H1 (cell line): ENCODE results near the gene IGFALS. TPM values are rescaled to one million over a fixed set of nuclear protein-coding genes. Genes with fewer than 3 reads are reported as not detected.

Experiments
- CTCF ChIA-PET: fragments of 300-600 bp; sonication (Branson Sonifier 250); formaldehyde crosslinking; loops from one replicate; lab custom pipeline; 2021; ENCODE audit not compliant: partially characterized antibody; lab: Charles Lee
- POLR2A ChIA-PET: fragments of 300-600 bp; sonication (Branson Sonifier 250); formaldehyde crosslinking; loops from one replicate; lab custom pipeline; 2021; ENCODE audit warnings: inconsistent platforms; ENCODE audit not compliant: partially characterized antibody; lab: Charles Lee
- DNase-seq, 2 experiments: peaks; one replicate each; pipeline versions ENCODE4 v3.0.0 to v3.0.0-alpha.2; 2010 to 2022; ENCODE audit warnings: low spot score in 2 of 2, low read depth in 1 of 2, mixed read lengths in 1 of 2
- FAIRE-seq: peaks from 2 replicates; lab custom pipeline; 2011; peaks lifted over from hg19 to GRCh38; lab: Jason Lieb, UNC
- H2AFZ ChIP-seq: 2 replicates; pipeline ENCODE4 v1.8.1; 2012; ENCODE audit warnings: low read length, inconsistent platforms
- H2AK5ac ChIP-seq: 2 replicates; pipeline ENCODE4 v1.6.1; 2013; ENCODE audit warnings: low read depth, low read length
- H2BK120ac ChIP-seq: replicated peaks from 2 replicates; pipeline ENCODE3; 2013; ENCODE audit warnings: low read depth, low read length, inconsistent platforms
- H2BK12ac ChIP-seq: 2 replicates; pipeline ENCODE4 v1.6.1; 2013; ENCODE audit warnings: low read depth, low read length
- H2BK15ac ChIP-seq: 2 replicates; pipeline ENCODE4 v1.6.1; 2013; ENCODE audit warnings: low read length
- H2BK20ac ChIP-seq: 2 replicates; pipeline ENCODE4 v1.6.1; 2013; ENCODE audit warnings: low read length
- H2BK5ac ChIP-seq: 2 replicates; pipeline ENCODE4 v1.6.1; 2013; ENCODE audit warnings: low read depth, low read length
- H3K14ac ChIP-seq: 2 replicates; pipeline ENCODE4 v1.6.1; 2013; ENCODE audit warnings: inconsistent platforms; ENCODE audit not compliant: insufficient read length
- H3K18ac ChIP-seq: 2 replicates; pipeline ENCODE4 v1.6.1; 2013; ENCODE audit warnings: low read length; ENCODE audit errors: extremely low read depth
- H3K23ac ChIP-seq: 2 replicates; pipeline ENCODE4 v1.6.1; 2013; ENCODE audit warnings: inconsistent platforms; ENCODE audit not compliant: insufficient read length
- H3K23me2 ChIP-seq: 2 replicates; pipeline ENCODE4 v1.6.1; 2013; ENCODE audit warnings: low read depth, low read length
- H3K27ac ChIP-seq: 2 replicates; pipeline ENCODE4 v1.6.1; 2011; ENCODE audit warnings: low read depth, low read length, inconsistent platforms
- H3K27me3 ChIP-seq, 4 experiments: replicated peaks in 1 of 4; 1 replicate in 1 of 4; 2 replicates in 3 of 4; pipeline versions ENCODE4 v1.6.1 to v1.8.1; 2011 to 2013; ENCODE audit warnings: low read length in 3 of 4, mild to moderate bottlenecking in 3 of 4, inconsistent platforms in 2 of 4, mixed read lengths in 2 of 4, moderate library complexity in 1 of 4; ENCODE audit not compliant: control insufficient read depth in 3 of 4, insufficient read depth in 3 of 4; ENCODE audit errors: extremely low read depth in 1 of 4
- H3K36me3 ChIP-seq, 4 experiments: 2 replicates each; pipeline versions ENCODE4 v1.6.1 to v1.8.1; 2011 to 2013; ENCODE audit warnings: mild to moderate bottlenecking in 4 of 4, low read length in 3 of 4, moderate library complexity in 2 of 4, control low read depth in 1 of 4, inconsistent platforms in 1 of 4; ENCODE audit not compliant: insufficient read depth in 4 of 4, control insufficient read depth in 2 of 4
- H3K4ac ChIP-seq: replicated peaks from 2 replicates; pipeline ENCODE3; 2013; ENCODE audit warnings: low read length, low read depth, mixed read lengths, inconsistent platforms; ENCODE audit not compliant: insufficient read length
- H3K4me1 ChIP-seq, 4 experiments: replicated peaks in 1 of 4; 1 replicate in 1 of 4; 2 replicates in 3 of 4; pipeline versions ENCODE4 v1.6.1 to v1.8.1; 2011 to 2013; ENCODE audit warnings: low read length in 3 of 4, inconsistent platforms in 2 of 4, mixed read lengths in 1 of 4; ENCODE audit not compliant: insufficient read depth in 4 of 4, control insufficient read depth in 3 of 4
- H3K4me2 ChIP-seq, 2 experiments: 2 replicates each; pipeline versions ENCODE4 v1.6.1 to v1.8.1; 2011 to 2013; ENCODE audit warnings: low read depth in 2 of 2, low read length in 2 of 2, control low read depth in 1 of 2, inconsistent platforms in 1 of 2, mild to moderate bottlenecking in 1 of 2; ENCODE audit not compliant: insufficient read depth in 1 of 2
- H3K4me3 ChIP-seq, 4 experiments: fragments of 200-600, 300-600 bp in 1 of 4; sonication (generic), shearing (Covaris generic), sonication (Bioruptor Twin) in 1 of 4; 2 replicates each; pipeline versions ENCODE4 v1.5.1 to v1.8.1; 2011 to 2016; ENCODE audit warnings: low read length in 4 of 4, low read depth in 3 of 4, control low read depth in 2 of 4, inconsistent platforms in 2 of 4, mild to moderate bottlenecking in 2 of 4, mixed read lengths in 1 of 4, moderate library complexity in 1 of 4; ENCODE audit not compliant: insufficient read depth in 2 of 4; ENCODE audit errors: extremely low read depth in 1 of 4
- H3K56ac ChIP-seq: replicated peaks from 2 replicates; pipeline ENCODE3; 2013; ENCODE audit warnings: low read depth, mild to moderate bottlenecking, mixed read lengths, low read length, inconsistent platforms; ENCODE audit not compliant: insufficient read length
- H3K79me1 ChIP-seq: 2 replicates; pipeline ENCODE4 v1.6.1; 2013; ENCODE audit warnings: low read depth, low read length, control low read depth
- H3K79me2 ChIP-seq, 2 experiments: 2 replicates each; pipeline versions ENCODE4 v1.6.1 to v1.8.1; 2012 to 2013; ENCODE audit warnings: low read length in 2 of 2, mild to moderate bottlenecking in 2 of 2, inconsistent platforms in 1 of 2; ENCODE audit not compliant: insufficient read depth in 2 of 2, control insufficient read depth in 1 of 2
- H3K9ac ChIP-seq, 4 experiments: replicated peaks in 1 of 4; 1 replicate in 1 of 4; 2 replicates in 3 of 4; pipeline versions ENCODE4 v1.6.1 to v1.8.1; 2011 to 2013; ENCODE audit warnings: low read depth in 3 of 4, low read length in 3 of 4, control low read depth in 2 of 4, mild to moderate bottlenecking in 2 of 4, moderate library complexity in 2 of 4, inconsistent platforms in 1 of 4; ENCODE audit errors: extremely low read depth in 1 of 4
- H3K9me3 ChIP-seq, 2 experiments: 2 replicates each; pipeline versions ENCODE4 v1.6.1 to v1.8.1; 2012 to 2013; ENCODE audit warnings: mild to moderate bottlenecking in 2 of 2, moderate library complexity in 2 of 2, control low read depth in 1 of 2, inconsistent platforms in 1 of 2, low read depth in 1 of 2, low read length in 1 of 2, mixed read lengths in 1 of 2; ENCODE audit not compliant: insufficient read depth in 2 of 2
- H4K20me1 ChIP-seq, 2 experiments: replicated peaks in 1 of 2; 2 replicates each; pipeline versions ENCODE3 to v1.8.1; 2011 to 2013; ENCODE audit warnings: inconsistent platforms in 2 of 2, low read length in 2 of 2, mild to moderate bottlenecking in 1 of 2; ENCODE audit not compliant: insufficient read depth in 2 of 2, control insufficient read depth in 1 of 2
- H4K5ac ChIP-seq: 2 replicates; pipeline ENCODE4 v1.6.1; 2013; ENCODE audit warnings: low read length, low read depth, mixed read lengths, inconsistent platforms; ENCODE audit not compliant: insufficient read length
- H4K8ac ChIP-seq: 2 replicates; pipeline ENCODE4 v1.8.0; 2013; ENCODE audit warnings: mild to moderate bottlenecking, moderate library complexity, low read length, inconsistent platforms; ENCODE audit not compliant: insufficient read depth; ENCODE audit errors: extremely low read depth
- H4K91ac ChIP-seq: replicated peaks from 2 replicates; pipeline ENCODE3; 2013; ENCODE audit warnings: low read length, mixed read lengths, inconsistent platforms; ENCODE audit not compliant: insufficient read length
- ATF3 ChIP-seq: IDR thresholded peaks from 2 replicates; pipeline ENCODE4 v1.6.1; 2011; ENCODE audit warnings: low read depth, mild to moderate bottlenecking, low read length; ENCODE audit not compliant: insufficient read depth
- BRCA1 ChIP-seq: IDR thresholded peaks from 2 replicates; pipeline ENCODE4 v1.6.1; 2012; ENCODE audit warnings: low read depth, low read length, improper control_type of control experiment
- CHD1 ChIP-seq: IDR thresholded peaks from 2 replicates; pipeline ENCODE4 v1.6.1; 2012; ENCODE audit warnings: low read depth, low read length, improper control_type of control experiment
- CHD2 ChIP-seq: IDR thresholded peaks from 2 replicates; pipeline ENCODE4 v1.6.1; 2012; ENCODE audit warnings: low read length, improper control_type of control experiment
- CTBP2 ChIP-seq: IDR thresholded peaks from 2 replicates; pipeline ENCODE4 v1.7.0; 2011; ENCODE audit warnings: borderline replicate concordance, mild to moderate bottlenecking, moderate library complexity, mixed read lengths, low read length; ENCODE audit not compliant: insufficient read depth, insufficient read length
- HDAC6 ChIP-seq: IDR thresholded peaks from one replicate; pipeline ENCODE4 v1.7.1; 2012; ENCODE audit warnings: low read depth, mild to moderate bottlenecking, inconsistent platforms, low read length, moderate library complexity
- KDM5A ChIP-seq: fragments of 200-600 bp; IDR thresholded peaks from 2 replicates; pipeline ENCODE4 v1.7.1; 2012; ENCODE audit warnings: mild to moderate bottlenecking, low read length, inconsistent platforms, mixed read lengths
- NANOG ChIP-seq: IDR thresholded peaks from 2 replicates; pipeline ENCODE4 v1.6.1; 2011; ENCODE audit warnings: low read length, low read depth, mild to moderate bottlenecking, inconsistent platforms; ENCODE audit not compliant: insufficient read depth, poor library complexity, severe bottlenecking
- POLR2A ChIP-seq, 2 experiments: IDR thresholded peaks; 1 replicate in 1 of 2; 2 replicates in 1 of 2; pipeline ENCODE4 v1.6.1; 2011; ENCODE audit warnings: low read depth in 2 of 2, low read length in 2 of 2, mild to moderate bottlenecking in 2 of 2; ENCODE audit errors: control extremely low read depth in 1 of 2
- POLR2AphosphoS5 ChIP-seq: IDR thresholded peaks from 2 replicates; pipeline ENCODE4 v1.6.1; 2011; ENCODE audit warnings: low read depth, low read length
- RBBP5 ChIP-seq: IDR thresholded peaks from 2 replicates; pipeline ENCODE4 v1.7.1; 2012; ENCODE audit warnings: low read depth, mild to moderate bottlenecking, inconsistent platforms, low read length, moderate library complexity, borderline replicate concordance
- SRF ChIP-seq: IDR thresholded peaks from 2 replicates; pipeline ENCODE4 v1.6.1; 2011; ENCODE audit warnings: mild to moderate bottlenecking, low read depth, low read length, moderate library complexity
- TAF1 ChIP-seq: IDR thresholded peaks from 2 replicates; pipeline ENCODE4 v1.6.1; 2011; ENCODE audit warnings: mild to moderate bottlenecking, low read depth, low read length
- TCF12 ChIP-seq: IDR thresholded peaks from 2 replicates; pipeline ENCODE4 v1.6.1; 2011; ENCODE audit warnings: low read depth, mild to moderate bottlenecking, low read length
- WGBS, 2 experiments: shearing (Covaris generic) in 1 of 2; methylation state at CpG; one replicate each; pipeline versions ENCODE4 v1.1.6 to v1.1.7; 2013 to 2015; ENCODE audit warnings: low lambda C conversion rate in 2 of 2, mixed read lengths in 2 of 2, inconsistent platforms in 1 of 2, low coverage in 1 of 2, missing lambda C conversion rate in 1 of 2; ENCODE audit not compliant: insufficient replicate concordance in 2 of 2, insufficient coverage in 1 of 2, insufficient read length in 1 of 2; ENCODE audit errors: extremely low coverage in 1 of 2, missing lambda C conversion rate in 1 of 2; 5-methylcytosine and 5-hydroxymethylcytosine counted together
- polyA plus RNA-seq, 7 experiments: library from polyadenylated mRNA; depleted of rRNA in 3 of 7; stranded (reverse) in 5 of 7; unstranded in 2 of 7; fragments of >200 nt in 5 of 7; fragments of 200-250 nt in 2 of 7; gene quantifications; 1 replicate in 5 of 7; 2 replicates in 1 of 7; 4 replicates in 1 of 7; pipeline versions ENCODE4 v1.2.1 to v1.2.3, GENCODE V29; 2011 to 2013; ENCODE audit warnings: missing spikeins in 2 of 7, mixed read lengths in 2 of 7
- total RNA-seq: library from RNA; stranded (reverse); fragmentation: NEBNext Ultra II Directional; extraction: Animal tissue kit (Norgen Biotek cat#: 25700); gene quantifications from 2 replicates; pipeline ENCODE4 v1.2.1, GENCODE V29; 2021

IGFALS gene
- total and polyA plus RNA-seq, 2 of the 8 experiments (the other 6 are each of a cell fraction or from before 2014, with no cell fraction given), result not detected

DNA sequence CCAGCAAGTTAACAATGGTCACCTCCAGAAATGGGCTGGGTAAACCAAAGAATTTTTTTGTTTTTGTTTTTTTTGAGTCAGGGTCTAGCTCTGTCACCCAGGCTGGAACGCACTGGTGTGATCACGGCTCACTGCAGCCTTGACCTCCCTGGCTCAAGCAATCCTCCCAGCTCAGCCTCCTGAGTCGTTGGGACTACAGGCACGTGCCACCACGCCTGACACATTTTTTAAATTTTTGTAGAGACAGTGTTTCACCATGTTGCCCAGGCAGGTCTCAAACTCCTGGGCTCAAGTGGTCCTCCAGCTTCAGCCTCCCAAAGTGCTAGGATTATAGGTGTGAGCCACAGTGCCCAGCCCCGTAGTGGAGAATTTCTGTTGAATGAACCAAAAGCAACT, 12.8 kb downstream of the IGFALS start:
- FAIRE-seq (no peak), DNase-seq (no peak)
- H2BK120ac ChIP-seq, result no peak overlapping the region
- H2BK12ac ChIP-seq, result no peak overlapping the region
- peaks cover 13% of the 10 kb centered on the region for H3K79me1 ChIP-seq
- peaks cover 0 to 7% (median 4%) of the 10 kb centered on the region in 4 experiments; a peak in 5 of 7 replicates for H3K4me1 ChIP-seq
- H3K4ac ChIP-seq, result no peak overlapping the region
- no peaks in the 10 kb centered on the region for H3K27me3 ChIP-seq
- no peak overlapping the region for H4K5ac ChIP-seq
- no peak overlapping the region for H2AFZ ChIP-seq
- no peak overlapping the region for H3K27ac ChIP-seq
- no peak overlapping the region for H4K8ac ChIP-seq
- H3K9ac ChIP-seq, result no peak overlapping the region; a peak in 1 of 7 replicates
- no peak overlapping the region for H2BK15ac ChIP-seq
- POLR2A ChIA-PET, result interaction anchor here (0.5 to 12.0 kb wide), 5 partner anchors 8 to 184 kb away, joined by 4 to 246 read pairs (median 15); partner anchors contain the start of genes EME2, IGFALS, JPT2 and MRPS34
- H3K23me2 ChIP-seq, result peaks cover 3% of the 10 kb centered on the region; the same call in 1 of the 2 replicates
- 0 out of 2 replicates have a peak overlapping the region, but pooled peaks have one; percentile 8 for H2BK5ac ChIP-seq
- H2BK20ac ChIP-seq, result no peak overlapping the region
- H3K56ac ChIP-seq, result no peak overlapping the region
- 94% methylated on average over 6 of the region's 6 CpGs; no CpG with 5 or more reads in 1 of the 2 experiments for WGBS, 2 experiments
- peaks cover 8 to 33% of the 10 kb centered on the region in 2 experiments for H4K20me1 ChIP-seq
- peak overlapping the region in 1 of 2 experiments; percentile 81; a peak in 1 of 4 replicates for H3K4me2 ChIP-seq
- H3K79me2 ChIP-seq, result peaks cover 0 to 23% of the 10 kb centered on the region in 2 experiments; a peak in 2 of 4 replicates
- 0 out of 2 replicates have a peak overlapping the region, but pooled peaks have one; percentile 48 for H2AK5ac ChIP-seq
- H3K14ac ChIP-seq, result no peak overlapping the region
- H3K4me3 ChIP-seq, result 0 out of 8 replicates have a peak overlapping the region, but pooled peaks of 1 of the 4 experiments have one; percentile 98
- H3K23ac ChIP-seq, result no peak overlapping the region
- CTCF ChIA-PET, result interaction anchor here (0.7 to 0.8 kb wide), 2 partner anchors 8 to 106 kb away, joined by 3 to 4 read pairs; partner anchors contain the start of genes EME2 and MRPS34
- H4K91ac ChIP-seq, result no peak overlapping the region
- no peak overlapping the region for H3K18ac ChIP-seq
- H3K9me3 ChIP-seq, result no peaks in the 10 kb centered on the region
- peaks cover 0 to 16% (median 7%) of the 10 kb centered on the region in 4 experiments; a peak in 6 of 8 replicates for H3K36me3 ChIP-seq
- TF ChIP-seq CTBP2 (no peak), RBBP5 (no peak), TCF12 (no peak), NANOG (no peak), HDAC6 (no peak), CHD2 (no peak), SRF (no peak), KDM5A (no peak), POLR2AphosphoS5 (no peak), BRCA1 (no peak), ATF3 (no peak), POLR2A (IDR thresholded peaks at IDR 0.05; ENCODE audit: control extremely low read depth in 1 of 2, low read depth in 2 of 2, low read length in 2 of 2) (no peak), CHD1 (no peak), TAF1 (no peak)
